Trophoblast cell (in vitro differentiated cells and primary cell): Measurements from ENCODE around the gene SPATS2.
"Not testable (repeated sequence)": the region's sequence is repeated elsewhere in the genome, so short reads cannot be mapped to it uniquely, and the experiment has no call there.

Experiments
- DNase-seq, 2 donors: peaks; one replicate each; pipeline ENCODE4 v3.0.0-alpha.2; 2016
- H2AFZ ChIP-seq: 2 replicates; pipeline ENCODE4 v1.6.1; 2013; ENCODE audit warnings: low read length, moderate library complexity, mild to moderate bottlenecking; ENCODE audit not compliant: insufficient read depth, poor library complexity
- H2AK5ac ChIP-seq: 2 replicates; pipeline ENCODE4 v1.6.1; 2013; ENCODE audit warnings: mild to moderate bottlenecking, low read length
- H2BK120ac ChIP-seq: 2 replicates; pipeline ENCODE4 v1.6.1; 2013; ENCODE audit warnings: low read length, mild to moderate bottlenecking, moderate library complexity; ENCODE audit not compliant: insufficient read depth, poor library complexity
- H2BK12ac ChIP-seq: 2 replicates; pipeline ENCODE4 v1.6.1; 2013; ENCODE audit warnings: mild to moderate bottlenecking, low read length, moderate library complexity
- H2BK5ac ChIP-seq: 2 replicates; pipeline ENCODE4 v1.6.1; 2013; ENCODE audit warnings: low read length, low read depth, moderate library complexity, mild to moderate bottlenecking; ENCODE audit not compliant: poor library complexity
- H3K14ac ChIP-seq: 2 replicates; pipeline ENCODE4 v1.6.1; 2013; ENCODE audit warnings: mild to moderate bottlenecking, low read length
- H3K18ac ChIP-seq: 2 replicates; pipeline ENCODE4 v1.6.1; 2013; ENCODE audit warnings: mild to moderate bottlenecking, low read length
- H3K23ac ChIP-seq: 2 replicates; pipeline ENCODE4 v1.6.1; 2013; ENCODE audit warnings: low read length
- H3K27ac ChIP-seq: 2 replicates; pipeline ENCODE4 v1.5.1; 2013; ENCODE audit warnings: low read depth, mild to moderate bottlenecking, inconsistent platforms, low read length, moderate library complexity
- H3K27me3 ChIP-seq: 2 replicates; pipeline ENCODE4 v1.6.1; 2013; ENCODE audit warnings: inconsistent platforms, mild to moderate bottlenecking, low read length, moderate library complexity; ENCODE audit not compliant: insufficient read depth
- H3K36me3 ChIP-seq, 2 experiments: 1 replicate in 1 of 2; 2 replicates in 1 of 2; pipeline ENCODE4 v1.6.1; 2013; ENCODE audit warnings: low read length in 2 of 2, mild to moderate bottlenecking in 2 of 2, moderate library complexity in 1 of 2; ENCODE audit not compliant: insufficient read depth in 2 of 2, control insufficient read depth in 1 of 2
- H3K4ac ChIP-seq: 2 replicates; pipeline ENCODE4 v1.6.1; 2013; ENCODE audit warnings: low read depth, mild to moderate bottlenecking, low read length, moderate library complexity
- H3K4me1 ChIP-seq, 2 experiments: 1 replicate in 1 of 2; 2 replicates in 1 of 2; pipeline ENCODE4 v1.6.1; 2013; ENCODE audit warnings: low read length in 2 of 2, mild to moderate bottlenecking in 2 of 2, moderate library complexity in 1 of 2; ENCODE audit not compliant: insufficient read depth in 2 of 2, control insufficient read depth in 1 of 2
- H3K4me2 ChIP-seq: 2 replicates; pipeline ENCODE4 v1.6.1; 2013; ENCODE audit warnings: inconsistent platforms, mild to moderate bottlenecking, low read length, moderate library complexity
- H3K4me3 ChIP-seq: 2 replicates; pipeline ENCODE4 v1.5.1; 2013; ENCODE audit warnings: mild to moderate bottlenecking, low read depth, low read length, inconsistent platforms
- H3K79me1 ChIP-seq: one replicate; pipeline ENCODE4 v1.6.1; 2013; ENCODE audit warnings: low read length
- H3K79me2 ChIP-seq: 2 replicates; pipeline ENCODE4 v1.6.1; 2013; ENCODE audit warnings: low read length, mild to moderate bottlenecking; ENCODE audit not compliant: control insufficient read depth, insufficient read depth, poor library complexity
- H3K9ac ChIP-seq: 2 replicates; pipeline ENCODE4 v1.6.1; 2013; ENCODE audit warnings: mild to moderate bottlenecking, low read length
- H3K9me3 ChIP-seq: 2 replicates; pipeline ENCODE4 v1.6.1; 2013; ENCODE audit warnings: low read depth, mild to moderate bottlenecking, control low read depth, inconsistent platforms, low read length; ENCODE audit not compliant: insufficient read depth
- H4K12ac ChIP-seq: 2 replicates; pipeline ENCODE4 v1.6.1; 2013; ENCODE audit warnings: low read depth, mild to moderate bottlenecking, low read length, moderate library complexity
- H4K8ac ChIP-seq: 2 replicates; pipeline ENCODE4 v1.6.1; 2013; ENCODE audit warnings: low read depth, mild to moderate bottlenecking, low read length, moderate library complexity
- H4K91ac ChIP-seq: one replicate; pipeline ENCODE4 v1.6.1; 2013; ENCODE audit warnings: low read depth, mild to moderate bottlenecking, low read length, moderate library complexity
- WGBS: extraction: QIAGEN DNeasy Blood & Tissue Kit; methylation state at CpG from one replicate; pipeline ENCODE4 v1.1.7; 2013; ENCODE audit warnings: missing lambda C conversion rate; ENCODE audit not compliant: insufficient read length, insufficient coverage; ENCODE audit errors: extremely low coverage; 5-methylcytosine and 5-hydroxymethylcytosine counted together

SPATS2 gene

GRCh38 chr12:49507139-49507538 lies 139.9 kb downstream of the SPATS2 start:
- Histone ChIP-seq H2AK5ac (no peak overlapping the region), H3K9ac (no peak overlapping the region), H4K8ac (no peak overlapping the region), H3K79me2 (no peaks in the 10 kb centered on the region), H2BK120ac (no peak overlapping the region), H3K27ac (no peak overlapping the region), H3K4me2 (no peak overlapping the region), H3K18ac (no peak overlapping the region), H3K4me1 (peaks cover 0 to 4% of the 10 kb centered on the region in 2 experiments), H2BK5ac (no peak overlapping the region), H4K12ac (no peak overlapping the region), H3K4me3 (no peak overlapping the region), H3K27me3 (no peaks in the 10 kb centered on the region), H2BK12ac (no peak overlapping the region), H3K14ac (no peak overlapping the region), H3K79me1 (no peaks in the 10 kb centered on the region), H3K23ac (no peak overlapping the region), H4K91ac (no peak overlapping the region), H3K36me3 (peaks cover 7% of the 10 kb centered on the region in 2 experiments), H3K4ac (no peak overlapping the region), H3K9me3 (no peaks in the 10 kb centered on the region), H2AFZ (no peak overlapping the region)
- peak in 1 of 2 donors; percentile 9 for DNase-seq
- no CpG with 5 or more reads among the region's 4 CpGs for WGBS

GRCh38 chr12:49509681-49510080 lies 142.4 kb downstream of the SPATS2 start:
- not testable (repeated sequence) for H2AFZ ChIP-seq, H3K9ac ChIP-seq, H2BK120ac ChIP-seq, H4K12ac ChIP-seq, H4K91ac ChIP-seq, DNase-seq, H3K79me1 ChIP-seq, H3K27me3 ChIP-seq, H2BK5ac ChIP-seq, H4K8ac ChIP-seq, H3K23ac ChIP-seq, H3K14ac ChIP-seq, H3K36me3 ChIP-seq, H2BK12ac ChIP-seq, H3K9me3 ChIP-seq, H3K18ac ChIP-seq, H3K27ac ChIP-seq, H3K79me2 ChIP-seq, H3K4me2 ChIP-seq, H3K4me3 ChIP-seq, H3K4ac ChIP-seq, H3K4me1 ChIP-seq, H2AK5ac ChIP-seq
- no CpG with 5 or more reads among the region's 8 CpGs for WGBS

GRCh38 chr12:49511410-49511809 lies 144.1 kb downstream of the SPATS2 start:
- Histone ChIP-seq H2AFZ (no peak overlapping the region), H2AK5ac (no peak overlapping the region), H3K9ac (no peak overlapping the region), H3K4ac (no peak overlapping the region), H3K79me1 (no peaks in the 10 kb centered on the region), H3K4me1 (no peaks in the 10 kb centered on the region), H4K8ac (no peak overlapping the region), H3K14ac (no peak overlapping the region), H2BK12ac (no peak overlapping the region), H3K79me2 (no peaks in the 10 kb centered on the region), H2BK5ac (no peak overlapping the region), H2BK120ac (no peak overlapping the region), H3K4me2 (no peak overlapping the region), H4K91ac (no peak overlapping the region), H3K4me3 (no peak overlapping the region), H4K12ac (no peak overlapping the region), H3K27ac (no peak overlapping the region), H3K9me3 (no peaks in the 10 kb centered on the region), H3K23ac (no peak overlapping the region), H3K18ac (no peak overlapping the region), H3K36me3 (peaks cover 2 to 5% of the 10 kb centered on the region in 2 experiments), H3K27me3 (no peaks in the 10 kb centered on the region)
- DNase-seq = peak; percentile 26 to 59

GRCh38 chr12:49512546-49512945 lies 145.3 kb downstream of the SPATS2 start:
- Histone ChIP-seq H3K4me1 (no peaks in the 10 kb centered on the region), H3K18ac (no peak overlapping the region), H4K91ac (no peak overlapping the region), H3K4ac (no peak overlapping the region), H4K12ac (no peak overlapping the region), H2AFZ (no peak overlapping the region), H3K9ac (no peak overlapping the region), H3K36me3 (peaks cover 0 to 5% of the 10 kb centered on the region in 2 experiments), H3K79me2 (no peaks in the 10 kb centered on the region), H2BK12ac (no peak overlapping the region), H2BK120ac (no peak overlapping the region), H3K27me3 (no peaks in the 10 kb centered on the region), H3K23ac (no peak overlapping the region), H2BK5ac (no peak overlapping the region), H3K27ac (no peak overlapping the region), H3K14ac (no peak overlapping the region), H2AK5ac (no peak overlapping the region), H3K4me2 (no peak overlapping the region), H3K79me1 (no peaks in the 10 kb centered on the region), H3K4me3 (no peak overlapping the region), H3K9me3 (no peaks in the 10 kb centered on the region), H4K8ac (no peak overlapping the region)
- no CpG with 5 or more reads among the region's 1 CpG for WGBS
- peak in 1 of 2 donors; percentile 21 for DNase-seq
